Measurements from ENCODE around the gene RGS8.

The RGS8 gene

DNA sequence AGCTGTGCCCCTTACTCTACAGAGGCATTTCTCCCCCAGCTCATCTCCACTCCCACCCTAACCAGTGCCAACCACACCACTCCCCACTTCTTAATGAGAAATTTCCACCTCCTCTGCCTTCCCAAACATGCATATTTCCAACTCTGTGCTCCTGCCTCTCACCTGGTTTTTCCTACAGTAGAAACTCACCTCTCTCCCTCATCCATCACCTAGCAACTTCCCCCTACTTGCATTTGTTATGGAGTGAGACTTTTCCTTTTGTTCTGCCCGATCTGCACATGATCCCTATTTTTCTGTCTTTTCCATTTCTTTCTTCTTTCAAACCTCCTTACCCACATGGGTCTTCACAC is 11.9 kb downstream of the RGS8 start:
- no peak for DNase-seq (ENCODE audit: low read depth in 1 of 2, low spot score in 1 of 2)

DNA sequence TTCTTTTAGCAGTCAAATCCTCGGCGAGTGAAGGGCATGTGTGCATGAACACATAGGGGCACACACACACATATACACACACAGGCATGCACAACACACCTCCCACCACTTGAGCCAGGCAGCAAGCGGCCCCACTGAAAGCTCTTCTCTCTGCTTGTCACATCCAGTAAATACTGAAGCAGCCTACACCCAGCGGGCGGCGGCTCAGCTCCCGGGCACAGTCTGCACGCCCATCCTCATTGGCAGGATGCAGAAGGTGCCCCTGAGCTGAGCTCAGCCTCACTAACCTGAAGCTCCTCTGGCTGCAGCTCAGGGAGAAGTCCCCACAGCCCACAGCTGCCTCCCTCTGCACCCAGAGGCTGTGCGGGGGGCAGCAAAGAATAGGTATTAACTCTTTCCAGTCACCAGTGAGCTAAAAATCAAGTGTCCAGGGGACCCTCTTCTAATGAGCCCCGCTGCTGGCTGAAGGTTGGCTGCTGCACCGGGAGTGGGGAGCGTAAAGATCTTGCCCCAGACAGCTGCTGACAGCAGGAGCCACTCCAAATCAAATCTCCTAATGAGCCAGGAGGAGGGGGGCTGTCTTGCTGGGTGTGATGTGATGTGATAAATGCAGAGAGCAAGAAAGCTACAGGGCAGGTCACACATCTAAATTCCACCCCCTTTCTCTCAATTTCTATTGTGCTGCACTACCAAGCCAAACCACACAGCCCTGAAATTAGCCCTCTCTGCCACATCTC is 12.5 kb downstream of the RGS8 start:
- DNase-seq (ENCODE audit: low read depth in 1 of 2, low spot score in 1 of 2): no peak

DNA sequence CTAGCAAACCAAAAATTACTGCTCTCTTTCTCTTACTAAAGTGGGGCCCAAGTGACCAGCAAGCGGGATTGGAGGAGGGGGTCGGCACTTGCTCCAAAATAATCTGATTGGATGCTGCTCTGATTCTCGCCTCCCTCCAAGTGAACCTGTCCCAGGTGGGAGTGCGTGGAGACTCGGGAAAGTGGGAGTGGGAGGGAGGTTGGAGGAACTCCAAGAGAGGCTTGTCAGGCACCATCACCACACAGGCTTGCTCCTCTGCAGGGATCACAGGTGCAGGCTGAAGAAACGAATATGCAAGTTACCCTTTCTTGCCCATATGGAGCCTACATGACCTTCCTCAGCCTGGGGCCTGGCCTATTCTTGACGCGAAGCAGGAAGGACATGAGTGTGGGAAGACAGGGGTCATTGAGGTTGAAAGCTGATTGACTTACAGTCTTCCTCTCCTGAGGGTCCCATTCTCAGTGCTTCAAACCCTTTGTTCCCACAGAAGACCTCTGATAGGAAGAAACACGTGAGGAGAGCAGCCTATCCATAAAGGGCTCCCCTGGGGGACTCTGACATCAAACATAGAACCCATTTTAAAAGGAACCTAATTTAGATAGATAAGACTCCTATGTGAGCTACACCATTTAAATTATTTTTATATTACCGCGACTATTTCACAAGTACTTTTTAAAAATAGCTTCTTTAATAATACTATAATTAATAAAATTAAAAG is 14.2 kb downstream of the RGS8 start:
- no peak for DNase-seq (ENCODE audit: low read depth in 1 of 2, low spot score in 1 of 2)

DNA sequence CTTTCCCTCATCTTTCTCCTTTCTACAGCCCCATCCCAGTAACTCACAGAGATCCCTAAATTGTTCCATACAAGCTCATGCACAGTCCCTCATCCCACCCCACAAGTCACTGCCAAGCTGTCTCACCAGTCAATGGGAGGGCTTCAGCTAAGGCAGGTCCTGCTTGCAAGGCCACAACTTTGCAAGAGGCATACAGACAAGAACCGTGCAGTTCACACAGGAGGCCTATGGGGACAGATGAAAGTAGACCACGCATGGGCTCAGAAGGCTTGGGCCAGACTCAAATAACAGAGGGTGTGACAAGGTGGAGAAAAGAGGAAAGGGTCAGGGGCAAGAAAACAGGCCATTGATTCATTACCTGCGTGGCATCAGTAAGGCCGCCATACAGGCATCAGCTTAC is 15.1 kb downstream of the RGS8 start:
- no peak for DNase-seq (ENCODE audit: low read depth in 1 of 2, low spot score in 1 of 2)

GRCh38 chr1:182668521-182669054 is 15.8 kb downstream of the RGS8 start:
- no peak for DNase-seq (ENCODE audit: low read depth in 1 of 2, low spot score in 1 of 2)

- DNase-seq (ENCODE audit: low read depth in 1 of 2, low spot score in 1 of 2): no peak
These were observed 16.4 kb downstream of the RGS8 start for GRCh38 chr1:182667848-182668505.

GRCh38 chr1:182666706-182667105 is 17.7 kb downstream of the RGS8 start:
- no peak for DNase-seq (ENCODE audit: low read depth in 1 of 2, low spot score in 1 of 2)

- no peak for DNase-seq (ENCODE audit: low read depth in 1 of 2, low spot score in 1 of 2)
These were observed 20.1 kb downstream of the RGS8 start for GRCh38 chr1:182664296-182664695.

DNA sequence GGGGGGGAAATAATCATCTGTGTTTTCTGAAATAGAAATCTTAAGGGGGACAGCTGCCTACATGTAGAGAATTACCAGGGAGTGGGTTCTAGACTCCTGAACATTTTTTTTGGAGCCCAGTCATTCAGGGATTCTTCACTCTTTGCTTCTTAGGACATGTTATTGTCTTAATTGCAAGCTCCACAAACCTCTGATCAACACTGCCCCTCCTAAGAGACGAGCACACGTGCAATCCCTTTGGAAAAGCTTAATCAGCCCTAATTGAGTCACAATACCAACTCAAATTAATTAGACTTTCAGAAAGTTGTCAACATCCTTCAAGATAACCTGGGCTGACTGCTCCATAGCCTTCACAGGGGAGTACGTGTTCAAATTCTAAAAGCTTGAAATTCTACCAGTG is 21.4 kb downstream of the RGS8 start:
- DNase-seq (ENCODE audit: low read depth in 1 of 2, low spot score in 1 of 2): no peak

GRCh38 chr1:182662121-182662890 is 22.1 kb downstream of the RGS8 start:
- no peak for DNase-seq (ENCODE audit: low read depth in 1 of 2, low spot score in 1 of 2)

- no peak for DNase-seq (ENCODE audit: low read depth in 1 of 2, low spot score in 1 of 2)
These were observed 26.3 kb downstream of the RGS8 start for GRCh38 chr1:182658055-182658454.

DNA sequence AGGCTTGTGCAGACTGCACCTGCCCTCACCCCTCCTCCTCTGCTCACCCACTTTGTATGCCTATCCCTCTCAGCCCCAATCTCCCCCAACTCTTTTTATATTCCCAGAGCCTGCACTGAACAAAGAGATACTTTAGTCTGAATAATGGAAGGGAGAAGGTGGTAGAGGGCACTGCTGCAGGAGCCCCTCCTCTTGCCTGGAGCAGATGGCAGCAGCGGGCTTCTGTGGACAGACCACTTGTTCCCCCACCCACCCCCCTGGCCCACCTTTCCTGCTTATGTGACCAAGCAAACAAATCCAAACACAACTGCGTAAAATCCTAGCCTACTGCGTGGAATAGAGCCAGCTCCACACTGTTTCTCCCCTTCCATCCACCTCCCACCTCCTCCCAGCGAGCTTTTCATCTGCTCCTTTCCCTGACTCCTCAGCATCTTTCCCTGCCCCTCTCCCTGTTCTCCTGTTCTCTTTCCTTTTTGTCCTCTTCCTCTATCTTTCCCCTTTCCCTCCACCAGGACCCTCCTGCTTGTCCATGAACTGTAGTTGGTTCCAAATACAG is 27.5 kb downstream of the RGS8 start:
- DNase-seq (ENCODE audit: low read depth in 1 of 2, low spot score in 1 of 2): no peak

- DNase-seq (ENCODE audit: low read depth in 1 of 2, low spot score in 1 of 2): no peak
These were observed 30.4 kb downstream of the RGS8 start for GRCh38 chr1:182653986-182654385.

GRCh38 chr1:182652933-182653332 is 31.5 kb downstream of the RGS8 start:
- no peak for DNase-seq (ENCODE audit: low read depth in 1 of 2, low spot score in 1 of 2)

DNA sequence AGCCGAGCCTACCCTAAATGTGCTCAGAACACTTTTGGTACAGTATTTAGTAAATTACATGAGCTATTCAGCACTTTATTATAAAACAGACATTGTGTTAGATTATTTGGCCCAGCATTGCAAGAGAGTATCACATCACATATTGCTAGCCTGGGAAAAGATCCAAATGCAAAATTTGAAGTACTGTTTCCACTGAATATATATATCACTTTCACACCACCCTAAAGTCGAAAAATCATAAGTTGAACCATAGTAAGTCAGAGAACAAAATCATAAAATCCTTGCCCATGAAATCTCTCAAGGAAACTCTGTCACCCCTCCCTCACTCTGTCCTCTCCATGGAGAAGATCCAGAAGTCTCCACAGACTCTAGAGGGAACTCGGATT is 33.1 kb downstream of the RGS8 start:
- no peak for DNase-seq (ENCODE audit: low read depth in 1 of 2, low spot score in 1 of 2)

GRCh38 chr1:182650678-182651338 is 33.6 kb downstream of the RGS8 start:
- DNase-seq (ENCODE audit: low read depth in 1 of 2, low spot score in 1 of 2): no peak

- no peak for DNase-seq (ENCODE audit: low read depth in 1 of 2, low spot score in 1 of 2)
These were observed 35.3 kb downstream of the RGS8 start for GRCh38 chr1:182649041-182649440.

DNA sequence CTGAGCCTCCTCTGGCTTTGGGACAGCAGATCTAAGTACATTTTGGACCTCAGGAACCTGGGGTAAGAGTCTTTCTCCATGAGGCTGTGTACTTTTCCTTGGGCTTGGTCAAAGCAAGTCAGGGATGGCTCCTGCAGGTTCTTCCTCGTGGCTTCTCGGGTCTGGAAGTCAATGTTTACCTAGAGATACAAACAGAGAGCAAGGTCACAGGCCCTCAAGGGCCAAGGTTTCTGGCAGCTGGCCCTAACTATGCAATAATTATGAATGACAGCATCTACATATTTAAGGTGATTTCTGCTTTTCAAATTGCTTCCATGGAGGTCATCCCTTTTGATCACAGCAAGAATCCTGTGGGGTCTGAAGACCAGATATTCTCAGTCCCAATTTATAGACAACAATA is 37.6 kb downstream of the RGS8 start:
- DNase-seq (ENCODE audit: low read depth in 1 of 2, low spot score in 1 of 2): no peak

DNA sequence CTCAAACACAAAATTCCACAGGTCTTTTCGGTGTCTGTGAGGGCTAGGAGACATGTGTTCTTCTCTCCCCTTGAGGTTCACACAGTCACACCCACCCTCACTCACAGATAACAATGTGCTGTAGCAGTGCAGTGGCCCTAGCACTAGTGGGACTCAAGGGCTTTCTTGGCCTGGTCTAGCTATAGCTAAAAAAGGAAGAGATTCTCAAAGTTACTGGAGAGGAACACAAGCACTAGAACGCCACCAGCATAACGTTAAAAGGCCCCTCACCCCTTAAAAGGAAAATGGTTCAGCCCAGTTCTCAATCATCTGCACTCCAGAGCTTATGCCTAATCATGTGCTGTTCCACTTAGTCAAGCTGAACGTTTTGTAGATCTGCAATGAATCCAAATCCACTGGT is 39.5 kb downstream of the RGS8 start:
- DNase-seq (ENCODE audit: low read depth in 1 of 2, low spot score in 1 of 2): no peak

- no peak for DNase-seq (ENCODE audit: low read depth in 1 of 2, low spot score in 1 of 2)
These were observed 40.7 kb downstream of the RGS8 start for GRCh38 chr1:182643699-182644098.

DNA sequence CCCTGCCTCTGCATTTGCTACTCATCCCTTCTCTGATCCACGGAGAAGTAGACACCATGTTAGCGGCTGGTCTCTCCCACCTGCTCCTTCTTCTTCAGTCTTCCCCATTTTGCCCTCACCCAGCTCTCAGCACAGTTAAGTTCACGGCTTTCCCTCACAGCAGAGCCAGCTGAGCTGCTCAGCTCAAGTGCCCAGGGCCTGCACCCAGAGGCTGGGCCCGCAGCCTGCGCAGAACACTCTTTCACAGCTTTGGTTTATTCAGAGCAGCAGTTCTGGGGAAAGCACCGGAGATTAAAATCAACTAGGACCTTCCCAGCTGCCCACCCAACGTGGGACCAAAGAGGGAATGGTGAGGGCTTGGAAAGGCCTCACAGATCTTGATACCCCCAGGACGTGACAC is 41.9 kb downstream of the RGS8 start:
- DNase-seq (ENCODE audit: low read depth in 1 of 2, low spot score in 1 of 2): no peak

Measured in activated T-helper 1 cell treated with anti-CD3 and anti-CD28 coated beads, Interleukin-2, amount 50 U/mL, for 16 hours (primary cell).